Activated B cell treated with CpG ODN at 0.5 μM for 24 hours (primary cell): Measurements from ENCODE around the gene MGAT3. TPM values are rescaled to one million over a fixed set of nuclear protein-coding genes. Genes with fewer than 3 reads are reported as not detected.
A peak's percentile ranks its signal among the peaks of the same experiment; 100 is the strongest.

Experiments
- ATAC-seq: fragments of 200-7000 bp; cut with Tn5 transposase; one replicate; pipeline ENCODE4 v1.10.0; 2021; ENCODE audit warnings: low read depth, mild to moderate bottlenecking, moderate library complexity
- CTCF ChIA-PET: fragments of 350-600 bp; sonication (Branson Sonifier 250); formaldehyde crosslinking; loops from one replicate; lab custom pipeline; 2021; ENCODE audit warnings: antibody characterized with exemption; lab: Charles Lee
- POLR2A ChIA-PET: fragments of 350-600 bp; sonication (Branson Sonifier 250); formaldehyde crosslinking; loops from one replicate; lab custom pipeline; 2021; ENCODE audit warnings: antibody characterized with exemption; lab: Charles Lee
- DNase-seq: peaks from one replicate; pipeline ENCODE4 v3.0.0; 2022
- H3K27ac Mint-ChIP-seq: one replicate; pipeline ENCODE4 v1.8.0; 2020; ENCODE audit warnings: mixed read lengths
- H3K27me3 Mint-ChIP-seq: one replicate; pipeline ENCODE4 v1.8.0; 2021; ENCODE audit warnings: mixed read lengths
- H3K36me3 Mint-ChIP-seq: one replicate; pipeline ENCODE4 v1.8.0; 2021; ENCODE audit warnings: low read depth, mixed read lengths
- H3K4me1 Mint-ChIP-seq: one replicate; pipeline ENCODE4 v1.8.0; 2021; ENCODE audit warnings: mixed read lengths
- H3K4me3 Mint-ChIP-seq: one replicate; pipeline ENCODE4 v1.8.0; 2020; ENCODE audit warnings: mild to moderate bottlenecking, mixed read lengths
- H3K9me3 Mint-ChIP-seq: one replicate; pipeline ENCODE4 v1.8.0; 2020; ENCODE audit warnings: mixed read lengths
- intact Hi-C: fragments of 100-400 bp; cut with micrococcal nuclease; formaldehyde crosslinking; loops from one replicate; pipeline ENCODE4 v1.15.1; 2024
- total RNA-seq: library from RNA; stranded (reverse); gene quantifications from 2 replicates; pipeline ENCODE4 v1.2.3, GENCODE V29; 2022
- TF ChIP-seq, protein P1 (sequence below): fragments of 200-600 bp; IDR thresholded peaks from one replicate; pipeline ENCODE4 v1.8.0; 2022; ENCODE audit warnings: antibody characterized with exemption, mild to moderate bottlenecking

Gene MGAT3
- total RNA-seq, 1 donor from 2014 or later: 43.4 TPM

DNA sequence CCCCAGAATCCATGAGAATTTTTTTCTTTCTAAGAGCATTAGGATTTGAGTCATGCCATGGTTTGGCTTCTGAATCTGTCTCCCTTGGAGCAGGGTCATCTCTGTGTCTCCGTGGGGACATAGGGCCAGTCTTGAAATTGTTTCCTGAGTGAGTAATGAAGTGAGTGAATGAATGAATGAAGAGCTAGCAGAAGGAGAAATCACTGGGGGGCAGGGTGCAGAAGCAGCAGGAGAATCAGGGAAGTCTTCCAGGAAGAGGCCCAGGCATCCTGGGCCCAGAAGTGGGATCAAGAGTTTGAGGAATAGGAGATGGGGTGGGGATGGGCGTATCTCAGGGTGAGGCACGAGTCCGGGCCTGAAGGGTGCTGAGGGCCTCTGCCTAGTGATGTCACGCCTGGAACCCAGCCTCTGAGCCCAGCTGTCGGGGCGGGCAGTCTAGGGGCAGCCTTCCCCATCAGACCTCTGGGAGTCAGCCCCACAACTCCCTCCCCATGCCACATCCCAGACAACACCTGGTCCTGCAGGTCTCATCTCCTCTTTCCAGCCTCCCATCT, 12.5 kb upstream of the MGAT3 start:
- Mint-ChIP-seq H3K27ac (peak overlapping the region; percentile 69), H3K4me3 (no peak overlapping the region), H3K36me3 (peaks cover 2% of the 10 kb centered on the region), H3K9me3 (no peaks in the 10 kb centered on the region), H3K27me3 (no peaks in the 10 kb centered on the region), H3K4me1 (peaks cover 80% of the 10 kb centered on the region)
- DNase-seq (no peak), ATAC-seq (no peak)
- CTCF ChIA-PET: interaction anchor here (1.6 kb wide), 1 partner anchor 85 kb away, joined by 3 read pairs; no protein-coding TSS in a partner anchor
- TF ChIP-seq, protein P1, sequence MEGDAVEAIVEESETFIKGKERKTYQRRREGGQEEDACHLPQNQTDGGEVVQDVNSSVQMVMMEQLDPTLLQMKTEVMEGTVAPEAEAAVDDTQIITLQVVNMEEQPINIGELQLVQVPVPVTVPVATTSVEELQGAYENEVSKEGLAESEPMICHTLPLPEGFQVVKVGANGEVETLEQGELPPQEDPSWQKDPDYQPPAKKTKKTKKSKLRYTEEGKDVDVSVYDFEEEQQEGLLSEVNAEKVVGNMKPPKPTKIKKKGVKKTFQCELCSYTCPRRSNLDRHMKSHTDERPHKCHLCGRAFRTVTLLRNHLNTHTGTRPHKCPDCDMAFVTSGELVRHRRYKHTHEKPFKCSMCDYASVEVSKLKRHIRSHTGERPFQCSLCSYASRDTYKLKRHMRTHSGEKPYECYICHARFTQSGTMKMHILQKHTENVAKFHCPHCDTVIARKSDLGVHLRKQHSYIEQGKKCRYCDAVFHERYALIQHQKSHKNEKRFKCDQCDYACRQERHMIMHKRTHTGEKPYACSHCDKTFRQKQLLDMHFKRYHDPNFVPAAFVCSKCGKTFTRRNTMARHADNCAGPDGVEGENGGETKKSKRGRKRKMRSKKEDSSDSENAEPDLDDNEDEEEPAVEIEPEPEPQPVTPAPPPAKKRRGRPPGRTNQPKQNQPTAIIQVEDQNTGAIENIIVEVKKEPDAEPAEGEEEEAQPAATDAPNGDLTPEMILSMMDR: no peak
- POLR2A ChIA-PET: interaction anchor here (0.9 to 4.1 kb wide), 6 partner anchors 8 to 125 kb away, joined by 3 to 44 read pairs (median 17); partner anchors contain the start of genes ATF4 and RPL3
- intact Hi-C loops: no loop called here

DNA sequence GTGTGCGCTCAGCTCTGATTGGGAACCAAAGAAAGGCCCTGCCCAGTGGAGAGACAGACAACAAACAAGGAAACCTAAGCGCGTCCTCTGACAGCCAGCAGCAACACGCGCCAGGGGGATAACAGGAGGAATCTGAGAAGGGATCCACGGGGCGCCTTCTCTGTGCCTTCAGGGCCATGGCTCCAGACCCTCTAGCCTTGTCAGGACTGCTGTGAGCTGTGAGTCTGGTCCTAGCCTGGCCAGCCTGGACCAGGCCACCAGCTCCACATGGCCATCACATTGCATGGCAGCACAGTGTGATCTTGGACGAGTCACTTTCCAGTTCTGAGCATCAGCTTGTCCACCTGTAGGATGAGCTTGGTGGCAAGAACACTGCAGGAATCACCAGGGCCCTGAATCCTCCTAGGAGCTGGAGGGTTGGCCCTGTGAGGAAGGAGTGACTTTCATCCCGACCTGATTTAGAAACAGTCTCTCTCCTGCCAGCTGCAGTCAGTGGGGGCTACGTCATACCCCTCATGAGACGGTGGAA, 11.8 kb upstream of the MGAT3 start:
- no peaks in the 10 kb centered on the region for H3K9me3 Mint-ChIP-seq

DNA sequence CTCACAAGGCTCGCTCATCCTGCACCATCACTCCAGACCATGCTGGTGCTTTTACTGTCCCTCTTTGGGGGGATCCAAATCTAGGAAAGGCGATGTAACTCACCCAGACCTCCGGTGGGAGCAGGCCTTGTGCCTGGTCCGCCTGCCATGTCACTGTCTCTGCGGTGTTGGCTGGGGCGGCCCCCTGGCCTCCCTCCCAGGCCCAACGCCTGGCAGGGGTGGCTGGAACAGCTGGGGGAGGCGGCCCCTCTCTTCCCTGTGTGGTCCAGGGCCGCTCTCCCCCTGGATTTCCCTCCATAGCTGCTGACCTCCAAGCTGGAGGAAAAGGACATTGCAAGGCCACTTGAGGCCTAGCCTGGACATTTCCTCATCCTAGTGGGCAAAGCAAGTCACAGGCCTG, 11.1 kb upstream of the MGAT3 start:
- peaks cover 87% of the 10 kb centered on the region for H3K4me1 Mint-ChIP-seq
- no peak overlapping the region for H3K4me3 Mint-ChIP-seq
- TF ChIP-seq, protein P1: no peak
- peaks cover 2% of the 10 kb centered on the region for H3K36me3 Mint-ChIP-seq
- ChIA-PET POLR2A (interaction anchor here (0.9 to 4.1 kb wide), 8 partner anchors 9 to 126 kb away, joined by 3 to 44 read pairs (median 24); partner anchors contain the start of genes ATF4 and RPL3), CTCF (interaction anchor here (1.8 kb wide), 2 partner anchors 9 to 46 kb away, joined by 6 to 11 read pairs; partner anchors contain the start of gene TAB1)
- no peaks in the 10 kb centered on the region for H3K27me3 Mint-ChIP-seq
- intact Hi-C loops: loop anchor here (1.0 to 5.0 kb wide), 6 partner anchors 8 to 293 kb away; partner anchors contain the start of genes ATF4, CBX7 and MIEF1
- no peak for ATAC-seq
- peak overlapping the region; percentile 90 for H3K27ac Mint-ChIP-seq
- no peak for DNase-seq
- H3K9me3 Mint-ChIP-seq: no peaks in the 10 kb centered on the region

More for the DNA sequence above, 11.8 kb upstream of the MGAT3 start:
- DNase-seq (no peak), ATAC-seq (no peak)
- H3K27ac Mint-ChIP-seq: peak overlapping the region; percentile 69
- peaks cover 2% of the 10 kb centered on the region for H3K36me3 Mint-ChIP-seq
- no peaks in the 10 kb centered on the region for H3K27me3 Mint-ChIP-seq
- intact Hi-C loops: loop anchor here (5.0 kb wide), 1 partner anchor 293 kb away; the partner anchor contains the start of gene CBX7
- ChIA-PET POLR2A (interaction anchor here (1.0 to 4.1 kb wide), 4 partner anchors 9 to 125 kb away, joined by 3 to 44 read pairs (median 34); partner anchors contain the start of gene RPL3), CTCF (interaction anchor here (1.6 kb wide), 1 partner anchor 84 kb away, joined by 3 read pairs; no protein-coding TSS in a partner anchor)
- TF ChIP-seq, protein P1: no peak
- H3K4me1 Mint-ChIP-seq: peaks cover 81% of the 10 kb centered on the region
- no peak overlapping the region for H3K4me3 Mint-ChIP-seq

DNA sequence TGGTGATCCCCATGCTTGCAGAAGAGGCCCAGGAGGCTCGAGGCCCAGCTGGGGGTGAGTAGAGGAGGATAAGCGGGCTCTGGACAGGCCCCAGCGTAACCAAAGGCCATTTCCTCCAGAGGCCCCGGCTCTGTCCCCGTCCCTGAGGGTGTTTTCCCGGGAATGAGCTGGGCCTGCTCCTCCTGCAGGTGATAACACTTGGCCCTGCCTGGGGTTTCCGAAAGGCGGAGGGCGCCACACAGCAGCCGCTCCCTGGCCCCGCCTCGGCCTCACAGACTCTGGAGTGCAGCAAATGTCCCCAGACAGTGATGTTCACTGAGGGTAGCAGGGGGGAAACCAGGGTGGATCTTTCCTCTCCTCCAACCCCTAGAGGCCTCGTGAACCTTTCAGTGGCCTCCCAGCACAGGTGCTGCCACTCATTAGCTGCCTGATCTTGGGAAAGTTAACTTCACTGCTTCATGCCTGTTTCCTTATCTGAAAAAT, 10.5 kb upstream of the MGAT3 start:
- CTCF ChIA-PET: interaction anchor here (0.6 to 2.2 kb wide), 10 partner anchors 9 to 103 kb away, joined by 3 to 12 read pairs (median 4); partner anchors contain the start of gene TAB1
- Mint-ChIP-seq H3K4me3 (peak overlapping the region; percentile 86), H3K4me1 (peaks cover 90% of the 10 kb centered on the region), H3K9me3 (no peaks in the 10 kb centered on the region), H3K27ac (peak overlapping the region; percentile 90), H3K36me3 (peaks cover 2% of the 10 kb centered on the region), H3K27me3 (no peaks in the 10 kb centered on the region)
- DNase-seq (peak; percentile 51), ATAC-seq (peak; percentile 61)
- intact Hi-C loops: loop anchor here (1.0 to 5.0 kb wide), 6 partner anchors 9 to 294 kb away; partner anchors contain the start of genes ATF4, CBX7 and MIEF1
- TF ChIP-seq, protein P1: no peak
- POLR2A ChIA-PET: interaction anchor here (0.7 to 4.3 kb wide), 21 partner anchors 8 to 599 kb away, joined by 3 to 44 read pairs (median 11); partner anchors contain the start of genes ATF4, MGAT3, MIEF1 and RPL3
